Ovary (tissue), 3 donors: ENCODE results near the gene CLDN17.

Experiments
- CTCF ChIP-seq, 3 donors: fragments of 450-650 bp in 2 of 3; fragments of 200-600 bp in 1 of 3; IDR thresholded peaks; one replicate each; pipeline versions ENCODE4 v1.5.1 to v1.8.0; 2016 to 2022; ENCODE audit warnings: antibody characterized with exemption in 3 of 3, mild to moderate bottlenecking in 1 of 3
- EP300 ChIP-seq: sonication (generic); formaldehyde crosslinking; IDR thresholded peaks from one replicate; pipeline ENCODE4 v1.6.1; 2017; ENCODE audit warnings: antibody characterized with exemption
- POLR2A ChIP-seq: fragments of 450-650 bp; IDR thresholded peaks from one replicate; pipeline ENCODE4 v1.6.1; 2017; ENCODE audit warnings: antibody characterized with exemption, mild to moderate bottlenecking, moderate library complexity
- donor health status: DM: no; HTN: no; CAD: no.

GRCh38 chr21:30148906-30149305 lies 17.7 kb downstream of the CLDN17 start:
- TF ChIP-seq CTCF (IDR thresholded peaks at IDR 0.05): no peak
- TF ChIP-seq POLR2A: no peak
- no peak for TF ChIP-seq EP300
